GM21528 (cell line): ENCODE data around the gene CREBL2.
"Not testable (repeated sequence)": the region's sequence is repeated elsewhere in the genome, so short reads cannot be mapped to it uniquely, and the experiment has no call there.

Experiments
- ATAC-seq: cut with Tn5 transposase; IDR thresholded peaks from one replicate; pipeline ENCODE4 v1.9.1; 2021; ENCODE audit warnings: mild to moderate bottlenecking, moderate library complexity; ENCODE audit not compliant: unreplicated experiment, low FRiP score

CREBL2 gene, protein sequence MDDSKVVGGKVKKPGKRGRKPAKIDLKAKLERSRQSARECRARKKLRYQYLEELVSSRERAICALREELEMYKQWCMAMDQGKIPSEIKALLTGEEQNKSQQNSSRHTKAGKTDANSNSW

DNA sequence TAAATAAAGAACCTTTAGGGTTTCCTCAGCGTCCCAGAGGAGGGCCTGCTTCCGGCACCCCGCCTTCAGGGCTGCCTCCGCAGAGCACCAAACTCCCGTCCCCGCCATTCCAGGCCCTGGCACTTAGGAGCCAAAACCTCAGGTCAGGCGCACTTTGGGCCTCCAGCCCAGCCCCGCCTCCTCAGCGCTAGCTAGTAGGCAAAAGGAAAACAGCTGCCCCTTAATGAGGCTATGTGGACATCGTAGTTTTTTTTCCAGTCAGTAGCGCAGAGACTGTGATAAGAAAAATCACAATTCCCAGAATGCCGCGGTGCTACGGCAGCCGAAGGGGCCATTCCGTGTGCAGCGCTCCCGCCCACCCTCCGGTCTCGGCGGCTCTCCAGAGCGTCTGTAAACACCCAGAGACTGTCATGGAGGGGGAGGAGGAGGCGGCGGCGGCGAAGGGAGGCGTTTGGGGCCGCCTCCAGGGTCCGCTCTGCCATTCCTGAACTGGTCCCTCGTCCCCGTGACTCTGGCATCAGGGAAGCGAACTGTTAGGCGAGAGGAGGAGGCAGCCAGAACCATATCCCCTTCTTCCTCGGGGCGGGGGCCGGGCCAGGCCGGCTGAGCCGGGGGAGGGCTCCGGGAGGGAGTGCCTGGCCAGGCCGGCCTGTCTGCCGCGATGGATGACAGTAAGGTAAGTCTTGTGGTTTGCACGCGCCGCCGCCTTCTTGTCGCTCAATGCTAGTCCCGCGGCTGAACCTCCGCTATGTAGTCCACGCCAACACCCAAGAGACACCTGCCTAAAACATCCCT is at the start of gene CREBL2:
Gene CREBL2 (plus strand): TSS at position 365 of the 795 bp plus-strand sequence. CDS start 297 bp downstream, at position 662.
- peak; percentile 85 for ATAC-seq

- ATAC-seq: no peak
Observed at GRCh38 chr12:12562016-12562483, 49.6 kb upstream of the CREBL2 start.

DNA sequence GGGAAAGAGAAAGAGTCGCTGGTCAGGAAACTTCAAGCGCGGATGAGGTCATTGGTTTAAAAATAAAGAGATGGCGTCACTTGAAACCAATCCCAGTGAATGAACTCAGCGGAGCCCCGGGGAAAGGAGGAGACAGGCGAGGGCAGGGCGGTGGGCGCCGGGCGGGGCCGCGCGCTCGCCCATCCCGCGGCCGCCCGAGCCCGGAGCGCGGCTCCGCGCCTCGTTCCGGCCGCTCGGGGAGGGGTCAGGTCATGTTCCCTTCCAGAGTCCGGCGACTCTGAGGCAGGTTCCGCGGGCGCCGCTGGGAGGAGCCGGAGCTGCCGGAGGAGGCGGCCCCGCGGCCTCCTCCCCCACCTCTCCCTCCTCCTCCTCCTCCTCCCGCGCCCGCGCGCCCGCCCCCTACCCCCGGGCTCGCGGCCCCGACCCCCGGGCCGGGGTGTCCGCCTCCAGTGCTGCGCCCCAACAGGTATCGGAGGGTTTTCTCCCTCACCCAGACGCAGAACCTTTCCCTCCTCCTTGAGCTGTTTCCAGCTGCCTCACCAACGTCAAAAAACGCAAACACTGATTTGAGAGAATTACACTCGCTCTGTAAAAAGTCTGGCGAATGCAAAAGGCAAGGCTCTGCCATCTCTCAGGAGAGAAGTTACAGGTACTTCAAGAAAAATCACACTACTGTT is 49.0 kb upstream of the CREBL2 start, which contains the start of gene DUSP16:
Gene DUSP16 (minus strand): TSS at position 279 of the 677 bp plus-strand sequence. CDS start 41,765 bp downstream, outside the sequence.
- peak; percentile 75 for ATAC-seq

DNA sequence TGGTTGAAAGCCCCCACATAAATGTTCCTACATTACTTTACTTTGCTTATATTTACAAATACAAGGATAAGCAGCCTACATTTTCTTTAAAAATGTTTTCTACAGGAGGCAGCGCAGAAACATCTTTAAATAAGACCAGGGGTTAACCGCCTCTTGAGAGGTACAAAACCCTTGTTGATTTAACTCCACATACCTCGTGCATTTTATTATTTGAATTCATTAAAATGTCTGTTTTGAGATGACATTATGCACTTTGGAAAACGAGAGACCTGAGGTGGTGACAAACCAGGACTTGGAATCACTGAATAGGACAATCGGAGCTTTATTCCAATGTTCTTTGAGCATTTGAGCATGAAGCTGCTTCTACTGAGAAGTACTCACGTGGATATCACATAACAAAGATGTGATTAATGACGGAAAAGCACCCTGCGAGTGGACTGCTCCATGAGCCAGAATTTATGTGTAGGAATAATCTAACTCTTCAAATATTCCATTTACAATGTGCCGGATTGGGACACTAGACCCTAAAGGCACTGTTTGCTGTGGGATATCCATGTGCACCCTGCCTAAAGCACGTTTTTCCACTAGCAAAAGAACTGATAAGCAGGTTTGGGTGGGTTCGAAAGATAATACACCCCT is 48.3 kb upstream of the CREBL2 start:
- no peak for ATAC-seq

DNA sequence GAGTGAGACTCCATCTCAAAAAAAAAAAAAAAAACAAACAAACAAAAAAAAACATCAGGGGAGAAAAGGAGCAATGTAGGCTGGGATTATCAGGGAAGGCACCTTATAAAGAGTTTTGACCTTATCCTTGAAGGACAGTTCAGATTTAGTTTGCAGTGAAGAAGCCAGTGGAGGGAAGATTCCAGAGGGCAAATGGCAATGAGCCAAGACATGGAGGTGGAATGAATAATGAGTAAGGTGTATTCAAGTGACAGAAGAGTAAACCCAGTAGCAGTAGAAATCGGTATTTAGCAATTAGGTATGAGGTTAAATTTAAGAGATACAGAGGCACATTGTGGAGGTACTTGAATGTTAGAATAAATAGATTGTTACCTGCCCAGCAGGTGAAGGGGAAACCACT is 46.8 kb upstream of the CREBL2 start:
- no peak for ATAC-seq

- not testable (repeated sequence) for ATAC-seq
Observed at GRCh38 chr12:12565971-12566370, 45.7 kb upstream of the CREBL2 start.

DNA sequence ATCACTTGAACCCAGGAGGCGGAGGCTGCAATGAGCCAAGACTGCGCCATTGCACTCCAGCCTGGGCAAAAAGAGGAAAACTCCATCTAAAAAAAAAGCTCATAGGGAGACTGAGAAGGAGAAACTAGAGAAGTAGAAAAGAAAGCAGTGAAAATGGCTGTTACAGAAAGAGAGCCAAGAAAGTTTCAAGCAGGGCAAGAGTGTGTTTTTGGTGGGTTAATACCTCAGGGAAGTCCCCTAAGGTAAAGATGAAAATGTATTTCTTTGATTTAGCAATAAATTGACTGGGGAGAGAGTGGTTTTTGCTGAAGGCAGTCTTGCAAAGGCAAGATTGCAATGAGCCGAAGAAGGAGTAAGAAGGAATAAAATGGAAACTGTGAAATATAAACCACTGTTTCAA is 39.0 kb upstream of the CREBL2 start:
- no peak for ATAC-seq

DNA sequence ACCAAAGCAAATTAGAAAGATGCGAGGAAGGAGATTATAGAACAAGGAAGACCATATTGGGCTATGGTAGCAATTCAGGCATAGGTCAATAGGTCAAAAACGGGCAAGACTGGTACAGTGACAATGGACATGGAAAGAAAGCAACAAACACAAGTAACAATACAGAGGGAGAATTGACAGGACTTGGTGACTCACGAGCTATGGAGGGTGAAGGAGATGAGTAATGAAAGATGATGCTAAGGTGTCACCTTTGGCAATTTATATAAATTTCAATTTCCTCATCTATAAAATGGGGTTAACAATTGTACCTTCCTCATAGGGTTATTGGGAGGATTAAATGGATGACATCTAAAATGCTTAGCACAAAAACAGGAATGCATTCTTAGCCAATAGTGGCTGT is 33.9 kb upstream of the CREBL2 start:
- ATAC-seq: no peak

DNA sequence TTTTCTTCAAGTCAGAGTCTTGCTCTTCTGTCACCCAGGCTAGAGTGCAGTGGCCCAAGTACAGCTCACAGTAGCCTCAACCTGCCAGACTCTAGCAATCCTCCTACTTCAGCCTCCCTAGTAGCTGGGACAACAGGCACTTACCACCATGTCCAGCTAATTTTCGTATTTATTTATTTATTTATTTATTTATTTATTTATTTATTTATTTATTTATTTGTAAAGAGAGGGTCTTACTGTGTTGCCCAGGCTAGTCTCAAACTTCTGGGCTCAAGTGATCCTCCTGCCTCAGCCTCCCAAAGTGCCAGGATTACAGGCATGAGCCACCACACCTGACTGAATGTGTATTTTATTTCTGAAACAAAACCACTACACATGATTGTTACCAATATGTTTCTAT is 31.0 kb upstream of the CREBL2 start:
- not testable (repeated sequence) for ATAC-seq

DNA sequence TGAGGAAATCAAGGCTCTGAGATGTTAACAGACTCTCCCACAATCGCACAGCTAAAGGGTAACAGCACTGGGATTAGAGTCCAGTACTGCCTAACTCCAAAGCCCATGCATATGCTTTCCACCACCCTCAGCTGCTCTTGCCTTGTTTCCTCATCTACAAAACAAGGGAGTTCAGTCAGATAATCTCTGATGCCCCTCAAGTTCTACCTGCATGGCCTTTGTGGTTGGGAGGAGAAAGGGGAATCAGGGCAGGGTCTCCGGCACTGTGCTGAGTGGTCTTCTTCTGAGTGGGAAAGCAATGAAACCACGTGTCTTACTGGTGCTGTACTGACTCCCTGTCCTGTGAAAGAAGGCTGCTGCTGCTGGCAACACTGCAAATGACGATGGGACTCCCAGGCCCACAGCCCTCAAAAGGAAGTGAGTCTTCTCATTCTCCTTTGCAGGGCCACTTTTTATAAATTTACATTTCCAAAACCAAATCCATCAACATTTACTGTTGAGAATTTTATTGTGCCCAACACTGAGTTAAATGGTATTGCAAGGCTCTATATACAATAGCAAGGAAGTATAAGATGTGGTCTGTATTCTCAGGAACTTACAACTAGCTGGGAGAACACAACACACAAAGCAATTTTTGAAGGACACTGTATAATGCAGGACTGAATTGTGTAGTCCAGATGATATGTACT is 29.3 kb upstream of the CREBL2 start:
- ATAC-seq: peak; percentile 39

GRCh38 chr12:12582895-12583303 is 28.8 kb upstream of the CREBL2 start:
- ATAC-seq: peak; percentile 86

DNA sequence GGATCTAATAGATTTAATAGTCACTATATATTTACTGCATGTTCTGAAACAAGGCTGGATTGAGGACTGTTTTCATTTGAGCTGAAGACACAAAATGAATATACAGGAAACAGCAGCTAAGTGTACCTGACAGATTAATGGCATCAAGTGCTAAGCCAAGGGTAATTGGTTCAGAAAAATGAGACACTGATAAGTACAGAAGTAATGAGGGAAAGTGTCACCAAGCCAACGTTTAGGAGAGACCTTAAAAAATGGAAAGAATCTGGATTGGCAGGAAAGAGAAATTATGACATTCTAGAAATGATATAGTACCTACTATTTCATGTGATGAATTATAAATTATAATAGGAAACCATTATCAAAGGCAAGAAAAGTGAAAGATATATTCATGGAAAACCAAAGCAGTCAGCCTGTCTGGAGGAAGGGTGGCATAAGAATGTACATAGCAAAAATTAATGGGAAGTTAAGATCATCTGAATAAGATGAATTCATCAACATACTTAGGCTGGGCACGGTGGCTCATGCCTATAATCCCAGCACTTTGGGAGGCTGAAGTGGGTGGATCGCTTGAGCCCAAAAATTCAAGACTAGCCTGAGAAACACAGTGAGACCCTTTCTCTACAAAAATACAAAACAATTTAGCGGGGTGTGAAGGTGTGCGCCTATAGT is 28.0 kb upstream of the CREBL2 start:
- no peak for ATAC-seq

- no peak for ATAC-seq
Observed at GRCh38 chr12:12585115-12585863, 26.4 kb upstream of the CREBL2 start.

- ATAC-seq: no peak
Observed at GRCh38 chr12:12586879-12587675, 24.6 kb upstream of the CREBL2 start.

- no peak for ATAC-seq
Observed at GRCh38 chr12:12587878-12588277, 23.8 kb upstream of the CREBL2 start.

GRCh38 chr12:12588436-12588835 is 23.2 kb upstream of the CREBL2 start:
- not testable (repeated sequence) for ATAC-seq

DNA sequence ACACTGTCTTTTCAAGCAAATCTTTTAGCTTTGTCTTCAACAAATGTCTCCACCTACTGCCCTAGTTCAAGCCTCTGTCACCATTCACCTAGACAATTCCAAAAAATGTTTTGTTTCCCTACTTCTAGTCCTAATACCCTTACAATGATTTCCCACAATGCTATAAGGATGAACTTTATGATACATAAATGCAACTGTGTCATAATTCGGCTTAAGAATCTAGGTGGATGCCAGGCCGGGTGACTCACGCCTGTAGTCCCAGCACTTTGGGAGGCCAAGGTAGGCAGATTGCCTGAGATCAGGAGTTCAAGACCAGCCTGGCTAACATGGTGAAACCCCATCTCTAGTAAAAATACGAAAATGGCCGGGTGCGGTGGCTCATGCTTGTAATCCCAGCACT is 20.7 kb upstream of the CREBL2 start:
- ATAC-seq: no peak

DNA sequence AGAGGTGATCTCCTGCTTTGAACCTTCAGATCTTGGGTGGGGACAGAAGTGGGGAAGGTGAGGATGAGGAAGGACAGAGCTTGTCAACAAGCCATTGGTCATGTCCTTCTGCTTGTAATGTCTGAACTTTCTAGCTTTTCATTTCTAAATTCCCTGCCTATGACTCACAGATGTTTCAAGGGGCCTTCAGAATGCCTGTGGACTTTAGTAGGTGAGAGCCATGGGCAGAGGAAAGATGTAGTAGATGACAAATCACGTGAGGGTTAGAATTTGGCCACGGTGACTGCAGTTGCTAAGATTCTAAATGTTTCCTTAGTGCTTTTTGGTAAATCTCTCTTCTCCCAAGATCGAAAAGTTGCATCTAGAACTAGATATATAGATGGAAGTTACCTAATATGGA is 18.7 kb upstream of the CREBL2 start:
- ATAC-seq: no peak
